ELF-1 (cell line): Measurements from ENCODE around the gene HOXA2.
A peak's percentile ranks its signal among the peaks of the same experiment; 100 is the strongest.

Experiments used
- DNase-seq: peaks from one replicate; pipeline ENCODE4 v3.0.0-alpha.2; 2016; ENCODE audit warnings: low read depth, low spot score

HOXA2 gene

GRCh38 chr7:27124902-27125689 lies 22.6 kb upstream of the HOXA2 start:
- peak; percentile 1 for DNase-seq

GRCh38 chr7:27124096-27124901 lies 21.8 kb upstream of the HOXA2 start:
- peak; percentile 39 for DNase-seq

- no peak for DNase-seq
Observed at GRCh38 chr7:27123477-27124053, 21.1 kb upstream of the HOXA2 start.

- peak; percentile 74 for DNase-seq
Observed at GRCh38 chr7:27123007-27123476, 20.6 kb upstream of the HOXA2 start.

GRCh38 chr7:27122077-27122910 lies 19.8 kb upstream of the HOXA2 start:
- peak; percentile 64 for DNase-seq

GRCh38 chr7:27121684-27122076 lies 19.2 kb upstream of the HOXA2 start:
- DNase-seq = no peak

GRCh38 chr7:27119412-27119911 lies 17.0 kb upstream of the HOXA2 start:
- DNase-seq = peak; percentile 1

- DNase-seq = peak; percentile 6
Observed at GRCh38 chr7:27118580-27118979, 16.1 kb upstream of the HOXA2 start.

GRCh38 chr7:27117887-27118491 lies 15.5 kb upstream of the HOXA2 start:
- peak; percentile 47 for DNase-seq

- DNase-seq = peak; percentile 59
Observed at GRCh38 chr7:27116962-27117886, 14.7 kb upstream of the HOXA2 start.

- no peak for DNase-seq
Observed at GRCh38 chr7:27116031-27116961, 13.8 kb upstream of the HOXA2 start.

- peak; percentile 87 for DNase-seq
Observed at GRCh38 chr7:27115221-27116026, 12.9 kb upstream of the HOXA2 start.

GRCh38 chr7:27114881-27115220 lies 12.4 kb upstream of the HOXA2 start:
- DNase-seq = no peak

GRCh38 chr7:27113991-27114769 lies 11.7 kb upstream of the HOXA2 start:
- peak; percentile 56 for DNase-seq

- peak; percentile 93 for DNase-seq
Observed at GRCh38 chr7:27112955-27113949, 10.8 kb upstream of the HOXA2 start.

- DNase-seq = no peak
Observed at GRCh38 chr7:27112361-27112760, 9.9 kb upstream of the HOXA2 start.
